K562 (cell line): ENCODE results near the gene SMC3.

Experiments
- SAP30 ChIP-seq: fragments of 200-600 bp; sonication (generic); IDR thresholded peaks from 2 replicates; pipeline ENCODE4 v1.6.1; 2012; ENCODE audit warnings: borderline replicate concordance, low read depth, mild to moderate bottlenecking, moderate library complexity, low read length, control low read depth, inconsistent platforms; ENCODE audit not compliant: insufficient read depth, poor library complexity, severe bottlenecking
- ZNF121 ChIP-seq: sonication (generic); formaldehyde crosslinking; conservative IDR thresholded peaks from 2 replicates; pipeline ENCODE4 v1.8.0; 2022; ENCODE audit warnings: missing genetic modification reagents

DNA sequence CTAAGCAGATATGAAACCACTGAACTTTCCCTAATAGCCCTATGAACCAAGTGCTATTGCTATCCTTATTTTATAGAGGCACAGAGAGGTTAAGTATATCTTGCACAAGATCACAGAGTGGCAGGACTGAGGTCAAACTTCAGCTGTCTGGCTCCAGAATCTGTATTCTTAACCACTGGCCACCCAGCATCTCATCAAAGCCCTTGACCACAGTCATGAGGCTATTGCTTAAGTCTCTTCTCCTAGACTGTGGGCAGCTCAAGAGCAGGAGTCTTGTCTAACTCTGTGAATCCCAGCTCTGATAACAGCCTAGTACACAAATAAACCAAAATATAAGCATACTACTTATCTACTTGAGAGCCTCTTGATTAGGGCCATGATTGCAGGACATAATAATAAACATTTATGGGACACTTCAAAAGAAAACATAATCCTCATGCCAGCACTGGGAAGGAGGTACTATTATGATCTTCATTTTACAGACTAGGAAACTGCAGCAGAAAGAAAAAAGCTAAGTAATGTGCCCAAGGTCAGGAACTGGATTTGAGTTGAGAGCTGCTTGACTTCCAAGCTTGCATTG lies 22.4 kb upstream of the SMC3 start:
- TF ChIP-seq SAP30 (no peak), ZNF121 (CRISPR knock-in tag) (no peak)
